ENCODE measurements around the gene NCAM2.

Gene NCAM2

GRCh38 chr21:21324297-21324696 lies 326.1 kb downstream of the NCAM2 start:
- H3K4me1 ChIP-seq: no peaks in the 10 kb centered on the region
- no peak overlapping the region for H3K9ac ChIP-seq
- H2AFZ ChIP-seq: no peak overlapping the region
- H3K79me2 ChIP-seq: no peaks in the 10 kb centered on the region
- no peak overlapping the region for H3K27ac ChIP-seq
- no peaks in the 10 kb centered on the region for H3K36me3 ChIP-seq (ENCODE audit: control insufficient read depth, insufficient read depth, low read length)
- TF ChIP-seq, protein P1, sequence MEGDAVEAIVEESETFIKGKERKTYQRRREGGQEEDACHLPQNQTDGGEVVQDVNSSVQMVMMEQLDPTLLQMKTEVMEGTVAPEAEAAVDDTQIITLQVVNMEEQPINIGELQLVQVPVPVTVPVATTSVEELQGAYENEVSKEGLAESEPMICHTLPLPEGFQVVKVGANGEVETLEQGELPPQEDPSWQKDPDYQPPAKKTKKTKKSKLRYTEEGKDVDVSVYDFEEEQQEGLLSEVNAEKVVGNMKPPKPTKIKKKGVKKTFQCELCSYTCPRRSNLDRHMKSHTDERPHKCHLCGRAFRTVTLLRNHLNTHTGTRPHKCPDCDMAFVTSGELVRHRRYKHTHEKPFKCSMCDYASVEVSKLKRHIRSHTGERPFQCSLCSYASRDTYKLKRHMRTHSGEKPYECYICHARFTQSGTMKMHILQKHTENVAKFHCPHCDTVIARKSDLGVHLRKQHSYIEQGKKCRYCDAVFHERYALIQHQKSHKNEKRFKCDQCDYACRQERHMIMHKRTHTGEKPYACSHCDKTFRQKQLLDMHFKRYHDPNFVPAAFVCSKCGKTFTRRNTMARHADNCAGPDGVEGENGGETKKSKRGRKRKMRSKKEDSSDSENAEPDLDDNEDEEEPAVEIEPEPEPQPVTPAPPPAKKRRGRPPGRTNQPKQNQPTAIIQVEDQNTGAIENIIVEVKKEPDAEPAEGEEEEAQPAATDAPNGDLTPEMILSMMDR (IDR thresholded peaks at IDR 0.05): no peak
- H3K4me2 ChIP-seq (ENCODE audit: low read length): no peak overlapping the region
- H3K9me3 ChIP-seq (ENCODE audit: control insufficient read depth, low read length): no peaks in the 10 kb centered on the region
- no peaks in the 10 kb centered on the region for H3K27me3 ChIP-seq (ENCODE audit: control insufficient read depth, insufficient read depth, low read length)
- no peak overlapping the region for H3K4me3 ChIP-seq (ENCODE audit: low read depth, low read length)

DNA sequence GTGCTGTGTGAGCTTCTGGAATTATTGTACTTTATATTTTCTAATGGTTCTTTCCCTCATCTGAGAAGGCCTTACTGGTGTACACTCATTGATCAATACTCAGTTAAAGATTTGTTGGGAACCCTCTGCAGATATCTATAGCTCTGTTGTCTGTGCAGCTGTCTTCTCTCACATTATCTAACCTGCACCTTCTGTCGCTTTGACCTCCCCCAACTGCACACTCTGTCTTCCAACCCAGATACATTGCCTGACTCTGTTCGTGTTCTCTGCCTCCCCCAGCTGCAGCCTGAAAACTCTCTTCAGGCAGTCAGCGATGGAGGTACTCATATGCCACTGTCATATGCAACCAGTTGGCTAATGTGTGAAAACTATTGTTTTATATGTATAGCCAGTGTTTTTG lies 334.3 kb downstream of the NCAM2 start:
- Histone ChIP-seq H3K9me3 (ENCODE audit: control insufficient read depth, low read length) (no peaks in the 10 kb centered on the region), H3K9ac (no peak overlapping the region), H2AFZ (no peak overlapping the region), H3K4me2 (ENCODE audit: low read length) (no peak overlapping the region), H3K4me3 (ENCODE audit: low read depth, low read length) (no peak overlapping the region), H3K36me3 (ENCODE audit: control insufficient read depth, insufficient read depth, low read length) (no peaks in the 10 kb centered on the region), H3K27me3 (ENCODE audit: control insufficient read depth, insufficient read depth, low read length) (no peaks in the 10 kb centered on the region), H3K4me1 (no peaks in the 10 kb centered on the region), H3K79me2 (no peaks in the 10 kb centered on the region), H3K27ac (no peak overlapping the region)
- TF ChIP-seq, protein P1 (IDR thresholded peaks at IDR 0.05): no peak

DNA sequence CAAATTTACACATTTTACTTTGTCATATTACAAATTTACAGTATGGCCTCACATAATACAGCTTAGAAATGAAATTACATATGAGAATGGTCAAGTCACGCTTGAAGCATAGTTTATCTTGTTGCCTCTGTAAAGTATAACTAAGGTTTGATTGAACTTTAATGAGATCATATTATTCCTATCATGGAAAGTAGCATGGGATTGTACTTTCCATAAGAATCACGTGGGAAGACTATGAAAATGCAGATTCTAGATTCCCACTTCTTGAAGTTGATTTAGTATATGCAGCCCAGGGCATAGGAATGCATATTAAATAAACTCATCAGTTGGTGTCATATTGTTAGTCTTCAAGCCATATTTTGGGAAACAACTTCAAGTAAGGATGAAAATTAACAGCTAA lies 342.8 kb downstream of the NCAM2 start:
- Histone ChIP-seq H2AFZ (no peak overlapping the region), H3K4me3 (ENCODE audit: low read depth, low read length) (no peak overlapping the region), H3K9ac (no peak overlapping the region), H3K9me3 (ENCODE audit: control insufficient read depth, low read length) (no peaks in the 10 kb centered on the region), H3K27me3 (ENCODE audit: control insufficient read depth, insufficient read depth, low read length) (no peaks in the 10 kb centered on the region), H3K4me2 (ENCODE audit: low read length) (no peak overlapping the region), H3K36me3 (ENCODE audit: control insufficient read depth, insufficient read depth, low read length) (no peaks in the 10 kb centered on the region), H3K4me1 (no peaks in the 10 kb centered on the region), H3K79me2 (no peaks in the 10 kb centered on the region), H3K27ac (no peak overlapping the region)
- TF ChIP-seq, protein P1 (IDR thresholded peaks at IDR 0.05): no peak

GRCh38 chr21:21345296-21345695 lies 347.1 kb downstream of the NCAM2 start:
- no peaks in the 10 kb centered on the region for H3K27me3 ChIP-seq (ENCODE audit: control insufficient read depth, insufficient read depth, low read length)
- H2AFZ ChIP-seq: no peak overlapping the region
- H3K4me3 ChIP-seq (ENCODE audit: low read depth, low read length): no peak overlapping the region
- no peaks in the 10 kb centered on the region for H3K36me3 ChIP-seq (ENCODE audit: control insufficient read depth, insufficient read depth, low read length)
- H3K4me1 ChIP-seq: no peaks in the 10 kb centered on the region
- no peaks in the 10 kb centered on the region for H3K9me3 ChIP-seq (ENCODE audit: control insufficient read depth, low read length)
- H3K27ac ChIP-seq: no peak overlapping the region
- H3K4me2 ChIP-seq (ENCODE audit: low read length): no peak overlapping the region
- TF ChIP-seq, protein P1 (IDR thresholded peaks at IDR 0.05): no peak
- H3K9ac ChIP-seq: no peak overlapping the region
- no peaks in the 10 kb centered on the region for H3K79me2 ChIP-seq

GRCh38 chr21:21345872-21346271 lies 347.7 kb downstream of the NCAM2 start:
- Histone ChIP-seq H3K4me2 (ENCODE audit: low read length) (no peak overlapping the region), H3K4me3 (ENCODE audit: low read depth, low read length) (no peak overlapping the region), H2AFZ (no peak overlapping the region), H3K4me1 (no peaks in the 10 kb centered on the region), H3K9me3 (ENCODE audit: control insufficient read depth, low read length) (no peaks in the 10 kb centered on the region), H3K9ac (no peak overlapping the region), H3K36me3 (ENCODE audit: control insufficient read depth, insufficient read depth, low read length) (no peaks in the 10 kb centered on the region), H3K27ac (no peak overlapping the region), H3K79me2 (no peaks in the 10 kb centered on the region), H3K27me3 (ENCODE audit: control insufficient read depth, insufficient read depth, low read length) (no peaks in the 10 kb centered on the region)
- TF ChIP-seq, protein P1 (IDR thresholded peaks at IDR 0.05): no peak

Data from parathyroid adenoma (tissue), 2 donors.